ENCODE data around the gene USP32. TPM values are rescaled to one million over a fixed set of nuclear protein-coding genes. Genes with fewer than 3 reads are reported as not detected.

The USP32 gene
- total and polyA plus RNA-seq, 10 of the 15 experiments (the other 5 are each of a cell fraction or from before 2014, with no cell fraction given): 7.8 to 37.3 (median 25.5) TPM

DNA sequence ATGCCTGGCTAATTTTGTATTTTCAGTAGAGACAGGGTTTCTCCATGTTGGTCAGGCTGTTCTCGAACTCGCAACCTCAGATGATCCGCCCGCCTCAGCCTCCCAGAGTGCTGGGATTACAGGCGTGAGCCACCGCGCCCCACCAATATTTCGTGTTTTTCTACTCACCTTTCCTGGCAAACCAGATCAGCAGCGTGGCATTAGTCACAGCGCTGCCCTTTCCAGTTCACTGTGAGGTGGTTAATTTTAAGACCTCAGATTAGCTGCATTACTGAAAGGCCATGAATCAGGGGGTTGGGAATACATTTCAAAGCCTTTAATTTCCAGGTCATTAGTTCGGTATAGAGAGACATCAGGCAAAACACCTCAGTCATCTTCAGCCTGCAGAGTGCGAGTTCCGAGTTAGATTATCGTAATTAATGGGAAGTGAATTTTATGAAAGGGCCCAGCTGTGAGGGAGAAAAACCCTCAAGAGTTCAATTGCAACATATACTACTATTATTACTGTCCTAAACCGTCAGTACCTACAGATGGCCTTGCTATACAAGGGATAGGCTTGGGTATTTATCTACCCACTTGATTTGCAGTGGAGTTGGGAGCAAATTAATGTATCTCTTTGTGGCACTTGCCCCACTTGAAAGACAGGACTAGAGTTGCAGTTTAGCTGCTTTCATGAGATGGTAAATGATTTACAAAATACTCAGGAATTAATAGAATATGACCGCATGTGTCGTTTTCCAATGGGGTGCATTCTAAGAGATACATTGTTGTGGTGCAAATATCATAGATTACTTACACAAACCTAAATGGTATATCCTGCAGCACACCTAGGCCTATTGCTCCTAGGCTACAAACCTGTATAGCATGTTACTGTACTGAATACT lies 2.1 kb upstream of the USP32 start:
- DNase-seq (ENCODE audit: low read depth, low spot score): no peak
- Histone ChIP-seq H3K36me3 (ENCODE audit: control insufficient read depth in 2 of 2, insufficient read depth in 2 of 2, low read length in 1 of 2) (no peaks in the 10 kb centered on the region), H4K20me1 (ENCODE audit: control insufficient read depth, insufficient read depth) (no peaks in the 10 kb centered on the region), H3K79me2 (ENCODE audit: control insufficient read depth, insufficient read depth, low read length) (peaks cover 21% of the 10 kb centered on the region), H3K27me3 (replicated peaks in 1 of 2; ENCODE audit: control insufficient read depth in 2 of 2, insufficient read depth in 2 of 2, low read length in 1 of 2) (no peaks in the 10 kb centered on the region), H3K4me3 (no peak overlapping the region), H3K4me2 (ENCODE audit: control insufficient read depth, insufficient read depth) (no peak overlapping the region), H3K9ac (ENCODE audit: control insufficient read depth, insufficient read depth, low read length) (no peak overlapping the region), H2AFZ (ENCODE audit: control insufficient read depth, low read depth, low read length) (no peak overlapping the region), H3K9me3 (replicated peaks; ENCODE audit: control insufficient read depth, insufficient read depth, low read length) (no peaks in the 10 kb centered on the region), H3K4me1 (ENCODE audit: control insufficient read depth, insufficient read depth, low read length) (peaks cover 7% of the 10 kb centered on the region), H3K27ac (ENCODE audit: control insufficient read depth, insufficient read depth) (no peak overlapping the region)
- in situ Hi-C loops (cut with MboI) (no loop called here), intact Hi-C loops (cut with micrococcal nuclease; ENCODE audit: unreplicated experiment) (loop anchor here (5.0 kb wide), 1 partner anchor 87 kb away; no protein-coding TSS in a partner anchor)
- 95% methylated on average over 17 of the region's 17 CpGs for whole genome bisulfite sequencing (ENCODE audit: insufficient coverage, insufficient replicate concordance, low lambda C conversion rate, missing lambda C conversion rate)
- no peak for FAIRE-seq
- TF ChIP-seq ETV6 (conservative IDR thresholded peaks at IDR 0.05 in 1 of 2, IDR thresholded peaks at IDR 0.05 in 1 of 2; ENCODE audit: borderline replicate concordance in 1 of 2, low read depth in 1 of 2): peak in 1 of 2 experiments; percentile 60; a peak in 1 of 4 replicates
- TF ChIP-seq RB1 (IDR thresholded peaks at IDR 0.05; ENCODE audit: borderline replicate concordance): no peak
- POLR2A ChIA-PET: interaction anchor here (0.6 kb wide), 1 partner anchor 23 kb away, joined by 3 read pairs; no protein-coding TSS in a partner anchor
- no TSS peak for BruUV-seq (replicated peaks)
- RAD21 ChIA-PET (ENCODE audit: unreplicated experiment): no interaction called here
- ATAC-seq: no peak
- CTCF ChIA-PET: no interaction called here
- SMC1A ChIA-PET (ENCODE audit: uncharacterized antibody, unreplicated experiment): interaction anchor here (1.0 kb wide), 1 partner anchor 244 kb away, joined by 4 read pairs; no protein-coding TSS in a partner anchor

All from GM12878 (cell line).